Medulla oblongata (tissue), 1 donor: ENCODE results near the gene CAVIN4.

Experiments used
- DNase-seq: peaks from one replicate; pipeline ENCODE4 v3.0.0-alpha.2; 2015; ENCODE audit errors: extremely low spot score

The CAVIN4 gene

DNA sequence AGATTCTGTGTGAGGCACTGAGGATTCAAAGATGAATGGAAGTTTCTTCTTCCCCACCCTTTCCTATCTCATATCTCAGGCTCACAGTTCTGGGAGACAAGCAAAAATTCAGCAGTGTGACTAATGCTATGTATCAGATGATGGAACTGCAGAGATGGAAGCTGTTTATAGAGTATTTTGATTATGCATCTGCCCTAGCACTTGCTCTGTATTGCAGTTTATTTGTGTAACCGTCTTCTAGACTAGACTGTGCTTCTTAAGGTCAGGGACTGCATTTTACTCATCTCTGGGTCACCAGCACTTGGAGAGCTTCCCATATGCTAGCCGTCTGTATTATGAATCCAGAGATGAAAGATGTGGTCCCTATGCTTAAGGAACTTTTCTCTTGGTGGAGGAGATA, 12.6 kb downstream of the CAVIN4 start:
- no peak for DNase-seq

DNA sequence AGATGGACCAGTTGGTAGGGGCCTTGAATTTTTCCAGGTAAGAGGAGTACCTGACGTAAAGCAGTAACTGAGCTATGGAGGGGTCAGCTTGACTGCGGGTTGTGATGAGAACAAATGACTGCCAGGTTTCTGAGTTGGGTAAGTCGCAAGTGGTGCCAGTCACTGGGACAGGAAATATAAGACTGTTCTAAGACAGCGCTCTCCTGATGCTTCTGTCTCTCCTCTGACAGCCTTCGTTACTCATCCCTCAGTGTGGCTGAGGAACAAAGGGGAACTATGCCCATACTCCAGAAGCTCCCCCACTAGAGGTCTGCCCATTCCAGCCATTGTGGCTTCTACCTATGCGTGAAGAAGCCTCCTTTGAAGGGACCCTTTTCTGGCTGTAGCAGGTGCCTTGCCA, 13.3 kb downstream of the CAVIN4 start:
- no peak for DNase-seq

DNA sequence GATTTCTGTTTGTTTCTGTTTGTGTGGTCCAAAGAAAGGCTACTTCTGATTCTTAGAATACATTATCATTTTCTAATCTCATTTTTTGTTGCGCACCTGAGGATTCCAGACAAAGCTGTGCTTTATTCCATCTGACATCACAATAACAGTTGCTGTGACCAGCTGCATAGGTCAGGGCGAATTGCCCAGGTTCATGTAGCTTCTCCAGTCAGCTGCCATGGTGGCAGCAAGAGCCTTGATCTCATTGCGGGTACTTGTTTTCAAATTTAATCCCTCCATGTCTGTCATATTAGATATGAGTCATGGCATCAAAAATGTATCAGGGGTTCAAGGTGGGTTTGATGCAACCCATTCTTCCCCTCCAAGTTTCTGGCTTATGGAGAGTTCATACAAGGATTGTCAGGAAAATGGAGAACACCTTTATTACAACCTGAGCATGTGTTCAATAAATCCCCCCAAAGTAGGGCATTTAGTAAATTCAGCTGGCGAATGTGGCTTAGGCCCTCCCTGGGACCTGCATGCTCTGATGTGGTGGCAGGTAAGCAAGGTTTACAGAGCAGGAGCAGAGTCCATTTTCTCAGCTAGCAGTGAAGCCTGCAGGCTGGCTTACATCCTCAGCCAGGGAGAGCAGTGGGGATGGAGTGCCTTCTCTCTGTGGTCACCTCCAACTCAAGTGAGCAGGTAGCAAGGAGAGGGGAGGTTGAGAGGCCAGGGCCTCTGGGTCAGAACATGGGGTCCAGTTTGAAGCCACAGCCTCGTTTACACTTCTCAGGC, 13.9 kb downstream of the CAVIN4 start:
- DNase-seq = no peak

DNA sequence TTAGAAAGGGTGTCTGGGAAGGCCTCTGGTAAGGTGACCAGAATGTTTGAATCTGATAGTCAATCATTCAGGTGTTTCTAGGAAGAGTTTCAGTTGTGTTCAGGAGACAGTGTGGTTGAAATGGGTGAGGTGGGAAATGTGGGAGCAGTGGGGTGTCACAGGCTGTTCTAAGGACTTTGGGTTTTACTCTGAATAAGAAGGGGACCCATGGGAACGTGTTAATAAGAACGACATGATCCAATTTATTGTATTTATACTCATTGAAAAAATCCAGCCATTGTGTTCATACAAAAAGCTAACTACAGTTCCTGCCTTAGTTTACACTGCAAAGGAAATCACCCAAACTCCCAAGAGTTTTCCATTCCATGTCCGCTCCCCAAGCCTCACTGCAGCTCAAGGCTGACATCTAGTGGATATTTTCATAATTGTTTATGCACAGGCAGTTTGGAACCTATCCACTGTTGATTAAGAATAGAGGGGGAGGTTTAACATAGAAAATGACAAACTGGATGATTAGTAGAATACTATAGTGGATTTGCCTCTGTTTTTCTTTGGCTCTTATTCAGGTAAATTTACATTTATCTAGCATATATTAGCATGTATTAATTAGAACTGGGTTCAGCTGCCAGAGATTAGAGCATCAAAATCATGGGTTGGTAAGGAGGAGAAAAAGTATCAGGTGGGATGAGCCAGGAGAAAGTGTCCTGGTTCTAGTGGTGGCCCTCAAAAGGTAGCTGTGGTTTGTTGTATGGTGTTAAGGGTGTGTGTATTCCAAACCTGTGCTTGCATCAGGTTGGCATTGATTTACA, 17.7 kb downstream of the CAVIN4 start:
- peak; percentile 90 for DNase-seq

DNA sequence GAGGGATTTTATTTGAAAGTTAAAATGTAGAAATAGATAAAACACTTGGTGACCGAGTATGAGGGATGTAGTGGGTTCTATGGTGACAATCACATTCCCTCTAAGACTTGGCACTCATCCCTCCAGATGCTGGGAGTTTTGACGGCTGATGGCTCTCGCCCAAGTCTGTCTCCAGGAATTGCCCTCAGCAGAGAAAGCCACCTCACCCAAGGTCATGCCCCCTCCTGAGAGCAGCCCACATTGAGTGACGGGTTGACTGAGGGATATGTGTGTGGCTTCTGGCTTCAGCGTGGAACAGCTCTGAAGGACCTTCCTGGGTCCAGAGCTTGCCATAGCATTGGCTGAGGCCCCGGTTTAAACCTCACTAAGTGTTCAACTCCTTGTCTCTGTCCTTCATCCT, 19.4 kb downstream of the CAVIN4 start:
- no peak for DNase-seq

DNA sequence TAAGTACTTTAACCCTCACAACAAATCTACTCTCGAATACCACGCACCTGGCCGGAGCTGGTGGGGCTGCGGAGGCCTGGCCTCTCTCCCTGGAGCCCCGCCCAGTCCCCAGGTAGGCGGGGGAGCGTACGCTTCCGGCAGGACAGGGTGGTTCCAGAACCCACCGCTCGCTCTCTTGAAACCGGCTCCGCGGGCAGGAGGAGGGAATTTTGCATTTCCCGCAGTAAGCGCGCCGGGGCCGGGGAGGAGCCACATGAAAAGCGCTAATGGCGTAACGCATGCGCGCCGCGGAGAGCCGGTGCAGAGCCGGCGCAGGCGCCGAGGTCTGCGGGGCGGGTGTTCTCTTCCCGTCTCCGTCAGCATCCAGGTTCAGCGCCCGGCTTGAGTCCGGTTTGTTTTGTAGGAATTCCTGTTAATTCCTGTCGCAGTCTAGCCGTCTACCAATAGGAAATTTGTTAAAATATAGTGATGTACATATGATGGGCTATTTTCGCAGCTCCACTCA, 20.8 kb downstream of the CAVIN4 start:
- peak; percentile 79 for DNase-seq

DNA sequence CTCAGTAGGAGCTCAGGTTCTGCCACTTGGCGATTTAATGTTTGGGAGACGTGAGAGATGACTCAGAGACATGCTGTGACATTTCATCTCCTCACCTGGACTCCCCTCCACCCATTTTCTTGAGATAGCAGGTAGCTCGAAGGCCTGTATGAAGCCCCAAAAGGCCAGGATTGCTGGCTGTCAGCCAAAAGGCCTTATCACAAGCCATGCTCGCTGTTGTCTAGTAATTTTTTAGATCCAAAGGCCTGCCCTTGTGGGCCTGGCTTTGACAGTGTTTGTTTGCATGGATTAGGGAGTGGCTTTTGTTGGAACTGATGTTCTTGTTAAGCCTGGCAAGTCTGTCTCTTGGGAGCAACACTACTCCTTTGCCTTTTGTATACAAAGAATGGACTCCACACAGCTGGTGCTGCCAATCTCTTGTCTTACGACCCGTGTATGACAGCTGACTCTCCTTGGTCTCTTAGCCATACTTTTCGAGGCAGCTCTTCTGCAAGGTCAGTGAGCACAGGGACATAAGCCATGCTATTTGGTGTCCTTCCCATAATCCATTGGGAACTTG, 22.7 kb downstream of the CAVIN4 start:
- no peak for DNase-seq

DNA sequence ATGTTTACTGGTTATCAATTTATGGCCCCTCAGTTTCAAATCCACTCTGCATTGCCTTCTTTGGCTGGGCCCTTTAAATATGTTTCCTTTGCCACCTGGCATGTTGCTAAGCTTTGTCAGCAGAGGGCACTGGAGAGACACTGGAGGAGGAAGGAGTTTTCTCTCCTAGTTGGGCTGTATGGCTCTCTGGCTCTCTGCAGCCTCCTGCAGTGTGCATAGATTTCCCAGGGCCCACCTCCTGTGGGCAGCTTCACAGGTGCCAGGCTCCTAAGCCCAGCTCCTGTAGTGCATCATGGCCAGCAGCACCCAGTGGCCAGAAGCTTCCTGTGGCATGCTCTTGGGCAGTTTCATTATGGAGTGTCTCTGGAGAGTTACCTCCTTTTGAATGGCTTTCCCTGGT, 23.3 kb downstream of the CAVIN4 start:
- peak; percentile 71 for DNase-seq

DNA sequence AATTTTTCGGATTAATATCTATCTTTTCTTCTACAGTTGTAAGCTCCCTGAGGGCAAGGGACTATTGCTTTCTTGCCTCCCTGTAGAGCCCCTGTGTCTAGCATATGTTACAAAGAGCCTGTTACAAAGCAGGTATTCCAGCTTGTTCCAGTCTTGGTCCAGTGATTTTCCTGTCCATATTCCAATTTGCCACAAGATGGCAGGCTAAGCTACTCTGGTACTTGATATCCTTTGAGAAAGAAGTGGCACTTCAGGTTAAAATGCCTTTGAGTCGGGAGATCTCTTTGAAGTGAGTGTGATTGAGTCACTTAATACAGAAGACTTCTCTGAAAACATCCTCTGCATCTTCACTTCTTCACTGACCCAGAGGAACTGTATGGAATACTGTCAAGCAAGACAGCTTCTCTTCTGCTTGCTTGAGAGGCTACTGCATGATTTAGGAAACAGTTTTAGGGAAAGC, 24.5 kb downstream of the CAVIN4 start:
- peak; percentile 77 for DNase-seq

DNA sequence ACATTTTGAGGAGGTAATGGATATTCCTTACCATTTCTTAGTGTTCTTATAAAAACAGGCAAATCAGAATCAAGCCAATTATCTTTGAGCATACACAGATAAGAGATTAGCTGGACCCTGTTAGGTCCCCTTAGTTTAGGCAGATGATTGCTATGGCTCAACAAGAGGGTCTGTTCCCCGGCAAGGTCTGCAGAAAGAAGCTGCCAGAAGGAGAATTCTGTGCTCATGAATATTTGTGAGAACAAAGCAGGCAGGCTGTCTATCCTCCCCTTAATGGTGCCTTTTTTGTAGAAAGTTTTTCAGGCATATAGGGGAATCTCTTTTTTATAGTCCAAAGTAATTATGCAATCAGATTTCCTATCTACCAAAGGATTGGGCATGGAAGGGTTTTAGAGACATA, 27.5 kb downstream of the CAVIN4 start:
- DNase-seq = no peak

DNA sequence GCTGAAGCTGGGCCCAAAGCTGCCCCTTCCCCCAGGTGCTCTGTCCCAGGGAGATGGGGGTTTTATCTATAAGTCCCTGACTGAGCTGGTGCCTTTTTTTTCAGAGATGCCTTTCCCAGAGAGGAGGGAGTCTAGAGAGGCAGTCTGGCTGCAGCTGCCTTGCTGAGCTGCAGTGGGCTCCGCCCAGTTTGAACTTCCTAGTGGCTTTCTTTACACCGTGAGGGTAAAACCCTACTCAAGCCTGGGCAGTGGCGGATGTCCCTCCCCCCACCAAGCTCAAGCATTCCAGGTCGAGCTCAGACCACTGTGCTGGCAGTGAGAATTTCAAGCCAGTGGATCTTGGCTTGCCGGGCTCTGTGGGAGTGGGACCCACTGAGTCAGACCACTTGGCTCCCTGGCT, 41.3 kb downstream of the CAVIN4 start:
- DNase-seq = no peak

DNA sequence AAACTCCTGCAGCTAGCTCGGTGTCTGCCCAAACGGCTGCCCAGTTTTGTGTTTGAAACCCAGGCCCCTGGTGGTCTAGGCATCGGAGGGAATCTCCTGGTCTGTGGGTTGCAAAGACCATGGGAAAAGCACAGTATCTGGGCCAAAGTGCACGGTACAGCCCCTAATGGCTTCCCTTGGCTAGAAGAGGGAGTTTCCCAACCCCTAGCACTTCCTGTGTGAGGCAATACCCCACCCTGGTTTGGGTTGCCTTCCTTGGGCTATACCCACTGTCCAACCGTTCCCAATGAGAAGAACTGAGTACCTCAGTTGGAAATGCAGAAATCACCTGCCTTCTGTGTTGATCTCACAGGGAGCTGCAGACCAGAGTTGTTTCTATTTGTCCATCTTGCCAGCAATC, 41.8 kb downstream of the CAVIN4 start:
- DNase-seq = no peak

DNA sequence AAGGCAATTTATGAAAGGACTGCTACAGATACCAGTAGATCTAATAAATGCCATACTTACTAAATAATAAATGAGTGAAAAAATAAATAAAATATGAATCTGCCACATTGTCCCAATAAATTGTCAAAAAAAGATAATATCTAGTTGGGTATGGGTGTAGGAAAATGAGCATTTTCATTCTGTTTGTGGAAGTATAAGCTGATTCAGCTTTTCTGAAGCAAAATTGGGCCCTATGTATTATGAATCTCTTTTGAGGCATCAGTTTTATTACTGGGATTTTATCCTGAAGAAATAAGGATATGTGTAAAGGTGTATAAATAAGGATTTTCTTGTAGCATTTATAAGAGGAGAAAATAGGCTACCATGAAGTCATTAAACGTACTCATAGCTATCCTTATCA, 46.1 kb downstream of the CAVIN4 start:
- no peak for DNase-seq

DNA sequence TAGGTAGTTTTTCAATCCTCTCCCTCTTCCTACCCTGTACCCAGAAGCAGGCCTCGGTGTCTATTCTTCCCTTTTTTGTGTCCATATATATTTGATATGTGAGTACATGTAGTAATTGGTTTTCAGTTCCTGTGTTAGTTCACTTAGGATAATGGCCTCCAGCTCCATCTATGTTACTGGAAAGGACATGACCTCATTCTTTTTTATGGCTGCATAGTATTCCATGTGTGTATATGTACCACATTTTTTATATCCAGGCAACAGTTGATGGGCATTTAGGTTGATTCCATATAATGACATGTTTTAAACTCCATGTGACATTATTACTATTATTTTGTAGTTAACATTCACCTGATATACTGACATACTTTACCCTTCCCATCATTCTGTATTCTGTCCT, 49.1 kb downstream of the CAVIN4 start:
- DNase-seq = no peak

DNA sequence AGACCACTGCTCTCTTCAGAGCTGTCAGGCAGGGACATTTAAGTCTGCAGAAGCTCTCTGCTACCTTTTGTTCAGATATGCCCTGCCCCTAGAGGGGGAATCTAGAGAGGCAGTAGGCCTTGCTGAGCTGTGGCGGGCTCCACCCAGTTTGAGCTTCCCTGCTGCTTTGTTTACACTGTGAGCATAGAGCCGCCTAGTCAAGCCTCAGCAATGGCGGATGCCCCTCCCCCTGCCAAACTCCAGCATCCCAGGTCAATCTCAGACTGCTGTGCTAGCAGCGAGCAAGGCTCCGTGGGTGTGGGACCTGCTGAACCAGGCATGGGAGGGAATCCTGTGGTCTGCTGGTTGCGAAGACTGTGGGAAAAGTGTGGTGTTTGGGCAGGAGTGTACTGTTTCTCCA, 59.9 kb downstream of the CAVIN4 start:
- DNase-seq = no peak
